GM12874 (cell line): Measurements from ENCODE around the gene HELB.

Experiments
- TF ChIP-seq, protein P1 (sequence below): IDR thresholded peaks from 2 replicates; pipeline ENCODE4 v1.5.1; 2011; ENCODE audit warnings: low read depth, mild to moderate bottlenecking, control low read depth, low read length, moderate library complexity; ENCODE audit not compliant: insufficient read depth

The HELB gene

DNA sequence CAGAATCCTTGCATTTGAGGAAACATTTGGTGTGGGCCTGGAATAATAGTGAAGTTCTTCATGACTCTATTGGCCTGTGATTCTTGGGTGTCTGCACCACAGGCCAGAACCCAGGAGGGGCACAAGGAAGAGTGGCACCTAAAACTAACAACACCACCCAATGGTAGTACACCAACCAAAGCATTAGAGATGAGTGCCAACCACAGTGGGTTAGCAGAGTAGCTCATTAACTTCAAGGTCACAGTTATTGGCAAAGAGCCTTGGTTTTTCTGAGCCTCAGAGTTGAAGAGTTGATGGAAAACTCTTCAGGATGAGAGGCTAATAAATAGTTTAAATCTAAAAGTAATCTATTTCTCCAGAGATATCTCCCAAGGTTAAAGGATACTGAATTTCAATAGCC lies 57.0 kb downstream of the HELB start:
- TF ChIP-seq, protein P1, sequence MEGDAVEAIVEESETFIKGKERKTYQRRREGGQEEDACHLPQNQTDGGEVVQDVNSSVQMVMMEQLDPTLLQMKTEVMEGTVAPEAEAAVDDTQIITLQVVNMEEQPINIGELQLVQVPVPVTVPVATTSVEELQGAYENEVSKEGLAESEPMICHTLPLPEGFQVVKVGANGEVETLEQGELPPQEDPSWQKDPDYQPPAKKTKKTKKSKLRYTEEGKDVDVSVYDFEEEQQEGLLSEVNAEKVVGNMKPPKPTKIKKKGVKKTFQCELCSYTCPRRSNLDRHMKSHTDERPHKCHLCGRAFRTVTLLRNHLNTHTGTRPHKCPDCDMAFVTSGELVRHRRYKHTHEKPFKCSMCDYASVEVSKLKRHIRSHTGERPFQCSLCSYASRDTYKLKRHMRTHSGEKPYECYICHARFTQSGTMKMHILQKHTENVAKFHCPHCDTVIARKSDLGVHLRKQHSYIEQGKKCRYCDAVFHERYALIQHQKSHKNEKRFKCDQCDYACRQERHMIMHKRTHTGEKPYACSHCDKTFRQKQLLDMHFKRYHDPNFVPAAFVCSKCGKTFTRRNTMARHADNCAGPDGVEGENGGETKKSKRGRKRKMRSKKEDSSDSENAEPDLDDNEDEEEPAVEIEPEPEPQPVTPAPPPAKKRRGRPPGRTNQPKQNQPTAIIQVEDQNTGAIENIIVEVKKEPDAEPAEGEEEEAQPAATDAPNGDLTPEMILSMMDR, result no peak

DNA sequence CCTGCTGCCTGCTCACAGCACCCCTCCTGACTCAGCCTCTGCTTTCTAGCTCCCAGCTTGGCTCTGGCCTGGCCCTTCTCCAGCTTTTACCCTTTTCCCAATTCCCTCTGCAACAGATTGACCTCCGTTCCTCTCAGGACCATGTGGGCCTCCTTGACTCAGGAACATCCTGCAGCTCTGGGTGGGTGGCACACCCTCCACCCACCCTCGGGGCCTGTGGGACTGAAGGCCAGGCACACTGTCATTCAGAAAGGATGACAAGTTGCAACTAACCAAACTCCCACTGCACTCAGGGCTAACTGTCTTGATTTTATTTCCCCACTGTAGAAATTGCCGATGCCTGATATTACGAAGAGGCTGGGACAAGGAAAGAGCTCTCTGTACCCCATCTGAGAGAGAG lies 59.4 kb downstream of the HELB start:
- TF ChIP-seq, protein P1, result no peak

- TF ChIP-seq, protein P1, result no peak
Observed at GRCh38 chr12:66365718-66366490, 63.6 kb downstream of the HELB start.

- TF ChIP-seq, protein P1, result no peak
Observed at GRCh38 chr12:66367015-66367667, 64.8 kb downstream of the HELB start.

- TF ChIP-seq, protein P1, result no peak
Observed at GRCh38 chr12:66371982-66372381, 69.7 kb downstream of the HELB start.

- TF ChIP-seq, protein P1, result no peak
Observed at GRCh38 chr12:66375560-66375959, 73.3 kb downstream of the HELB start.

- TF ChIP-seq, protein P1, result no peak
Observed at GRCh38 chr12:66379616-66380015, 77.3 kb downstream of the HELB start.
